Neural progenitor cell (in vitro differentiated cells): ENCODE results near the gene PODN.

ENCODE experiments used
- CTCF ChIP-seq: fragments of 200-600 bp; sonication (generic); IDR thresholded peaks from 2 replicates; pipeline ENCODE4 v1.5.1; 2017; ENCODE audit warnings: antibody characterized with exemption, mild to moderate bottlenecking
- EZH2 ChIP-seq: fragments of 200-600 bp; sonication (generic); IDR thresholded peaks from 2 replicates; pipeline ENCODE4 v1.6.1; 2017; ENCODE audit warnings: antibody characterized with exemption, mild to moderate bottlenecking, moderate library complexity
- EZH2phosphoT487 ChIP-seq: fragments of 200-600 bp; sonication (generic); IDR thresholded peaks from 2 replicates; pipeline ENCODE4 v1.6.1; 2017; ENCODE audit warnings: antibody characterized with exemption

- TF ChIP-seq EZH2 (peak; percentile 82), CTCF (peak; percentile 30), EZH2phosphoT487 (peak; percentile 50)
Observed at GRCh38 chr1:53062708-53063591, 937 bp downstream of the PODN start.
